Bronchial epithelial cell (primary cell): Measurements from ENCODE around the gene AGAP2. TPM values are rescaled to one million over a fixed set of nuclear protein-coding genes. Genes with fewer than 3 reads are reported as not detected.
A peak's percentile ranks its signal among the peaks of the same experiment; 100 is the strongest.

Experiments
- DNase-seq: peaks from one replicate; pipeline ENCODE4 v3.0.0-alpha.2; 2010; ENCODE audit warnings: low read depth
- FAIRE-seq: peaks from 2 replicates; lab custom pipeline; 2011; peaks lifted over from hg19 to GRCh38; lab: Jason Lieb, UNC
- H3K27me3 ChIP-seq: 2 replicates; pipeline ENCODE4 v1.5.1; 2011; ENCODE audit warnings: low read length; ENCODE audit not compliant: control insufficient read depth, insufficient read depth
- H3K36me3 ChIP-seq: 2 replicates; pipeline ENCODE4 v1.5.1; 2011; ENCODE audit warnings: low read length; ENCODE audit not compliant: control insufficient read depth, insufficient read depth
- H3K4me3 ChIP-seq: 2 replicates; pipeline ENCODE4 v1.5.1; 2011; ENCODE audit warnings: mild to moderate bottlenecking, low read depth, low read length, control low read depth
- total RNA-seq: library from RNA; depleted of rRNA; stranded (reverse); fragments of >200 nt; gene quantifications from 2 replicates; pipeline ENCODE4 v1.2.1, GENCODE V29; 2014
- TF ChIP-seq, protein P1 (sequence below): IDR thresholded peaks from 2 replicates; pipeline ENCODE4 v1.5.1; 2011; ENCODE audit warnings: mild to moderate bottlenecking, moderate library complexity, low read length, control low read depth, inconsistent platforms; ENCODE audit not compliant: insufficient read depth, severe bottlenecking

AGAP2 gene
- total RNA-seq, 1 donor from 2014 or later, result under 0.01 TPM

DNA sequence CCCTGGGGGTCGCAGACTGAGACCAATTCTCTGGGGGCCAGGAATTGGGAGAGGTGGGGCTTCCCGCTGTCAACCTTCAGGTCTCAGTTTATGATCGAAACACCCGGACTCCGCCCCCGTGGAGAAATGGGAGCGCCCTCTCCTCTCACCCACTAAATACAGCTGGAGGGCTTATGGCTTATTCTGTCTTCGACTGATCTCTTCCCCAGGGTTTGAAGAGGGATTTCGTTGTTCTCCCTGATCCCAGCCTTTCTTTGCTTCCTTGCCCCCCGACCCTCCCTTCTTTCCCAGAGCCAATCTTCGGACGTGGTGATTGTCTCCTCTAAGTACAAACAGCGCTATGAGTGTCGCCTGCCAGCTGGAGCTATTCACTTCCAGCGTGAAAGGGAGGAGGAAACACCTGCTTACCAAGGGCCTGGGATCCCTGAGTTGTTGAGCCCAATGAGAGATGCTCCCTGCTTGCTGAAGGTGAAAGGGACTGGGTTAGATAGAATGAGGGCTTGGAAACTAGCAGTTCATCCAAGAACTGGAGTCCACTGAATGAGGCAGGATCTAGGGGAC is 44.0 kb downstream of the AGAP2 start:
- DNase-seq (peak; percentile 17), FAIRE-seq (no peak)
- Histone ChIP-seq H3K4me3 (peak overlapping the region; percentile 71), H3K27me3 (no peaks in the 10 kb centered on the region), H3K36me3 (peaks cover 10% of the 10 kb centered on the region)
- TF ChIP-seq, protein P1, sequence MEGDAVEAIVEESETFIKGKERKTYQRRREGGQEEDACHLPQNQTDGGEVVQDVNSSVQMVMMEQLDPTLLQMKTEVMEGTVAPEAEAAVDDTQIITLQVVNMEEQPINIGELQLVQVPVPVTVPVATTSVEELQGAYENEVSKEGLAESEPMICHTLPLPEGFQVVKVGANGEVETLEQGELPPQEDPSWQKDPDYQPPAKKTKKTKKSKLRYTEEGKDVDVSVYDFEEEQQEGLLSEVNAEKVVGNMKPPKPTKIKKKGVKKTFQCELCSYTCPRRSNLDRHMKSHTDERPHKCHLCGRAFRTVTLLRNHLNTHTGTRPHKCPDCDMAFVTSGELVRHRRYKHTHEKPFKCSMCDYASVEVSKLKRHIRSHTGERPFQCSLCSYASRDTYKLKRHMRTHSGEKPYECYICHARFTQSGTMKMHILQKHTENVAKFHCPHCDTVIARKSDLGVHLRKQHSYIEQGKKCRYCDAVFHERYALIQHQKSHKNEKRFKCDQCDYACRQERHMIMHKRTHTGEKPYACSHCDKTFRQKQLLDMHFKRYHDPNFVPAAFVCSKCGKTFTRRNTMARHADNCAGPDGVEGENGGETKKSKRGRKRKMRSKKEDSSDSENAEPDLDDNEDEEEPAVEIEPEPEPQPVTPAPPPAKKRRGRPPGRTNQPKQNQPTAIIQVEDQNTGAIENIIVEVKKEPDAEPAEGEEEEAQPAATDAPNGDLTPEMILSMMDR, result no peak

DNA sequence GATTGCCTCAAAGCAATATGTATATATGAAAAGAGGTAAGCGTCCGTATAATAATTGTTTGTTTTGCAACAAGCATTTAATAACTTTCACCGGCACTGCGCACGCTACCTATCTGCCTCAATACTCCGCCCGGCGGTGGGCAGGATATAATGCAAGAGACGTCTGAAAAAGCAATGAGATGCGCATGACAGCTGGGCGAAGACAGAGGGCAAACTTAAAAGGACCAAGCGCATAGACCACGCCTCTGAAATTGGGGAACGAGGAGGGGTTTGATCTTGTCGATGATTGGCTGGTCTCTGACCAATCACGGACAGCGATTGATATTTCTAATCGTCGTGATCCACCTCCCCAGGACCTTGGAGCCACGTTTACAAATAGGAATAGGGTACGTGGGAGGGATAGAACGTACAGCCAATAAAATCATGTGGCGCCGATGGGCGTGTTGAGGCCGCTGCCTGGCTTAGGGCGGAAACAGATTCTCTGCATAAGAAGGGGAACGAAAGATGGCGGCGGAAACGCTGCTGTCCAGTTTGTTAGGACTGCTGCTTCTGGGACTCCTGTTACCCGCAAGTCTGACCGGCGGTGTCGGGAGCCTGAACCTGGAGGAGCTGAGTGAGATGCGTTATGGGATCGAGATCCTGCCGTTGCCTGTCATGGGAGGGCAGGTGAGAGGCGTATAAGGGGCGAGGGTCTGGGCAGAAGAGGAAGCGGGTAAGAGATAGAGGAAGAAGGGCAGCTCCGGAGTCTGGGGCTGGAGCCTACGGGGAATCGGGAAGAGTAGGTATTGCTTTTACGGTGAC is 44.7 kb downstream of the AGAP2 start, which contains the start of gene OS9:
Gene OS9, plus strand, starts transcription at position 474 of the 800 bp plus-strand sequence. Its CDS starts 30 bp downstream, at position 504.
- TF ChIP-seq, protein P1, result peak; percentile 59
- peak; percentile 100 for DNase-seq
- FAIRE-seq, result peak; percentile 93
- Histone ChIP-seq H3K36me3 (peaks cover 10% of the 10 kb centered on the region), H3K4me3 (peak within 1 kb of the TSS; percentile 71), H3K27me3 (no peaks in the 10 kb centered on the region)

DNA sequence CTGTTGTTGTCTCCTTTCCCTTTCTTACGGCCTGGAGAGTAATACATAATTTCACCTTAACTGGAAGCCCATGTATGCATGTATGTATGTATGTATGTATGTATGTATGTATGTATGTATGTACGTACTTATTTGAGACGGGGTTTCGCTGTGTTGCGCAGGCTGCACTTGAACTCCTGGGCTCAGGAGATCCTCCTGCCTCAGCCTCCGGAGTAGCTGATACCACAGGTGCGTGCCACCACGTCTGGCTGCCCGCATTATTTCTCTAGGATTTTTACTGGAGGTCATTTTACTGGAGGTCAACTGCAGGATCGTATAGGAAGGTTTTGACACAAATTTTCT is 45.3 kb downstream of the AGAP2 start:
- FAIRE-seq, result no peak
- no peak for DNase-seq
- H3K4me3 ChIP-seq, result no peak overlapping the region

DNA sequence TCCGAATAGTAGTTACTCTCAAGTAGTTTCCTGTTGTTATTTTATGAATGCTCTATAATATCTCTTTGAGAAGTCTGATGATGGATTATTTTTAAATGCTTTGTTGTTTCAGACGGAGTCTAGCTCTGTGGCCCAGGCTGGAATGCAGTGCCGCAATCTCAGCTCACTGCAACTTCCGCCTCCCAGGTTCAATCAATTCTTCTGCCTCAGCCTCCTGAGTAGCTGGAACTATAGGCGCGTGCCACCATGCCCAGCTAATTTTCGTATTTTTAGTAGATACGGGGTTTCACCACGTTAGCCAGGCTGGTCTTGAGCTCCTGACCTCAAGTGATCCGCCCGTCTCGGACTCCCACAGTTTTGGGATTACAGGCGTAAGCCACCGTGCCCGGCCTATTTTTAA is 46.0 kb downstream of the AGAP2 start:
- H3K36me3 ChIP-seq, result peaks cover 8% of the 10 kb centered on the region
- TF ChIP-seq, protein P1, result no peak

More for the DNA sequence above, 45.3 kb downstream of the AGAP2 start:
- H3K27me3 ChIP-seq, result no peaks in the 10 kb centered on the region
- TF ChIP-seq, protein P1, result no peak
- peaks cover 8% of the 10 kb centered on the region for H3K36me3 ChIP-seq

DNA sequence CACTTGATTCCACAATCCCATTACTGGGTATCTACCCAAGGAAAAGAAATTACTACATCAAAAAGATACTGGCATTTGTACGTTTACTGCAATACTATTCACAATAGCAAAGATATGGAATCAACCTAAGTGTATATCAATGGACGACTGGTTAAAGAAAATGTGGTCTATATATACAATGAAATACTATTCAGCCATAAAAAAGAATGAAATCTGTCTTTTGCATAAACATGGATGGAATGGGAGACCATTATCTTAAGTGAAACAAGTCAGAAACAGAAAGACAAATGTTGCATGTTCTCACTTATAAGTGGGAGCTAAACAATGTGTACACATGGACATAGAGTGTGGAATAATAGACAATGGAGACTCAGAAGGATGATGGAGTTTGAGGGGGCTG is 49.6 kb downstream of the AGAP2 start:
- Histone ChIP-seq H3K4me3 (no peak overlapping the region), H3K36me3 (no peaks in the 10 kb centered on the region), H3K27me3 (no peaks in the 10 kb centered on the region)
- TF ChIP-seq, protein P1, result no peak
- DNase-seq (no peak), FAIRE-seq (no peak)

More for the DNA sequence above, 46.0 kb downstream of the AGAP2 start:
- Histone ChIP-seq H3K4me3 (no peak overlapping the region), H3K27me3 (no peaks in the 10 kb centered on the region)
- DNase-seq (no peak), FAIRE-seq (no peak)
